GM18907 (cell line): Measurements from ENCODE around the gene TNFRSF14.
"Not testable (repeated sequence)": the region's sequence is repeated elsewhere in the genome, so short reads cannot be mapped to it uniquely, and the experiment has no call there.

Experiments
- ATAC-seq: cut with Tn5 transposase; IDR thresholded peaks from one replicate; pipeline ENCODE4 v1.9.1; 2021; ENCODE audit warnings: mild to moderate bottlenecking, moderate library complexity; ENCODE audit not compliant: unreplicated experiment

TNFRSF14 gene

DNA sequence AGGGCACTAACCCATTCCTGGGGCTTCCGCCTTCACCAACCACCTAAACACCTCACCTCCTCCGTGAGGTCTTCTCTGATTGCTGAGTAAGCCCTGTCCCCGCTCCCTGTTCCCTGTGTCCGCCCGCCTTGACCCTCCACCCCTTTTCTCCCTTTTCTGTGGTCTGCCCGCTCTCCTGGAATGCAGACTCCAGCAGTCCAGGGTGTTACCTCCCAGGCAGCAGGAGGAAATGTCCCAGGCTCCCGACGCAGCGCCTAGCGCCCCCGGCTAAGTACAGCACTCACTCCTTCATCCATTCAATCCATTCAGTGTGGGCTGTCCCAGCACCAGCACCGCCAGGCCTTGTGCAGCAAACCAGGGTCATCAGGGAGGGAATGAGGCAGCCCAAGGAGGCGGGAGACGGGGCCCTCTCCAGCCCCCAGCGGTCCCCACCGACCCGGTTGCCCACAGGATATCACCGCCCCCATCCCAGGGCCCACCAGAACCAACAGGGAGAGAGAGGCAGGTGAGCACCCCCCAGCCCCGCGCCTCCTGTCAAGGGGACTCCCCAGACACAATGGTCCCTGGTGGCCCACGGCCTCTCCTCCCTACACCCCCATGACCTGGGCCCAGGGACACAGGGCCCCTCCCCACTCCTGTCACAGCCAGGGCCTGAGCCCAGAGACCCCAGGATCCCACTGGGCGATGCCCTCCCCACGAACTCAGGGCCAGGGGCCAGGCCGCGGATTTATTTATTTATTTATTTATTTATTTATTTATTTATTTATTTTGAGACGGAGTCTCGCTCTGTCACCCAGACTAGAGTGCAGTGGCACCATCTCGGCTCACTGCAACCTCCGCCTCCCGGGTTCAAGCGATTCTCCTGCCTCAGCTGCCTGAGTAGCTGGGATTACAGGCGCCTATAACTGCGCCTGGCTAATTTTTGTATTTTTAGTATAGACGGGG lies 10.2 kb downstream of the TNFRSF14 start:
- ATAC-seq = no peak

DNA sequence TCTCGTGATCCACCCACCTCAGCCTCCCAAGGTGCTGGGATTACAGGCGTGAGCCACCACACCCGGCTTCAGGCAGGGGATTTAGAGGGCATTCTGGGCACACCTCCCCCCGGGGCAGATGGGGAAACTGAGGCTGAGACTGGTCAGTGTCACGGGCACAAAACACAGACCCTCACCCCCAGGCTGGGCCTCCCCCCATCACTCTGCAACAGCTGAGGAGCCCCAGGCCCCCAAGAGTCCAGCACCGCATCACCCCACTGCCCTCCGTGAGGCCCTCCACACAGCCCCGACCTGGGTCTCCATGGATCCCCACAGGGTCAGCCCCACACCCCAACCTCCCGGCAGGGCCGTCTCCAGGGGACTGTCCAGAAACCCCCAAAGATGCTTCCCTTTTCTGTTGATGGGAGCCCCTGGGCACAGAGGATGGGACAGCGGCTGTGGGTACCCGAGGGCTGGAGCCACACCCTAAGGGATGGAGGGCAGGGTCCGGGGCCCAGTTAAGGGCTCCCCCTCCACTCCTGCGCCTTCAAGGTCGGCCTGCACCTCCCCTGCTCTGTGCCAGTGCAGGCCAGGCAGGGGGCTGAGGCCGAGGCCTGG lies 11.0 kb downstream of the TNFRSF14 start:
- ATAC-seq = no peak

DNA sequence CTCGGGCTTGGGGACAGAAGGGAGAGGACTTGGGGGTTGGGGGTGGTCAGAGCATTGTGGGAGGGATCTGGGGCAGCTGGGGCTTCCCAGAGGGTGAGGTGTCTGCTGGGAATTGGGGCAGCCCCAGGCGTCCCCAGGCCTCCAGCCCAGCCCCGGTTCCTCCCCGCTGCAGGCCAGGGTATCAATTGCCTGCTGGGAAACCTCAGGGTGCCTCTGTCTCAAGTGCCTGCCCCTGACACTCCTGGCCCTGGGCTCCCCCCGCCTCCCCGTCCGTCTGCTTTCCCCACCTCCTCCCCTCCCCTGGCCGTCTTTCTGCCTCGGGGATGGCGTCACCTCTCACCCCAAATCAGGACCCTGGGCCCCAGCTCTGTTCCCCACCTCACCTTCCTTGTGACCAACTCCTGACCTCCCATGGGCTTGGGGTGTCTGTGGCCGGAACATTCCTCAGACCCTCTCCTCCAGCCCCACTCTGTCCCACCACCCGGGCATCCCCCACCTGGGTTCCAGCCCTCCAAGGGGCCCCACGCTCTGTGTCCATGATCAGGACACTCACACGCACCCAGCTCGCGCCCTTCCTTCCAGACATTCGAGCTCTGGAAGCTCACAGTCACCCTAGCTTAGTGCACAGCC lies 12.1 kb downstream of the TNFRSF14 start:
- ATAC-seq = not testable (repeated sequence)

DNA sequence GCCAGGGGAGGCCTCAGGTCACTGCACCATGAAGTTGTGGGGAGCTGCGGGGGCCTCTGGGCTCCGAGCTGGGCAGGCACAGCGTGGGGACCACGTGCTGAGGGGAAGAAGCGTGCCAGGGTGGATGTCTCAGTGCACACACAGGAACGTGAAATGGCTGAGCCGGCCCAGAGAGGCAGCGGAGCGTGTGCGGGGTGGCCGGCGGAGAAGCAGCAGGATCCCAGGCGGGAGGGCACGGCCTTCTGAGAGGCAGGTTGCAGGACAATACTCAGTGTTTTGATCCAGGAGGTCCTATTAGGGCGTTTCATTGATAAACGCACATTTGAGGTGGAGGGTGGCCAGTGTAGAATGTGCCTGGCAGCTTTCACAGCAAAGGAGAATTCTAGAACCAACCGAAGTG lies 12.9 kb downstream of the TNFRSF14 start:
- no peak for ATAC-seq

GRCh38 chr1:2569703-2570102 lies 13.5 kb downstream of the TNFRSF14 start:
- ATAC-seq = not testable (repeated sequence)

GRCh38 chr1:2570332-2570731 lies 14.2 kb downstream of the TNFRSF14 start:
- no peak for ATAC-seq

GRCh38 chr1:2571348-2571747 lies 15.2 kb downstream of the TNFRSF14 start:
- ATAC-seq = no peak

- no peak for ATAC-seq
Observed at GRCh38 chr1:2573250-2573920, 17.2 kb downstream of the TNFRSF14 start.

DNA sequence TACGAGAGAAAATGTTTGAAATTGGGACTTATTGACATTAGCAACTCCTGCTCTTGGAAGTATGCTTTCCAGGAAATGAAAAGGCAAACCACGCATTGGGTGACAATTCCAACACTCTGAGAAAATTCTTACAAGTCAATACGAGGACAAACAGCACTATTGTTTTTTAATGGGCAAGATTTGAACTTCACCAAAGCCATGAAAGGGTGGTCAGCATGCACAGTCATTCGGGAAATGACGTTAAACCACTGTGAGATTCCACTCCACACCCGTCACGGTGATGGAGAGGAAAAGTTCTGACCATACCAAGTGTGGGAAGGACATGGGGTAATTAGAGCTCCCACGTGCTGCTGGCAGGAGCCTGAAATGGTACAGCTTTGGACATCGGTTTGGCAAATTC lies 18.2 kb downstream of the TNFRSF14 start:
- ATAC-seq = no peak

DNA sequence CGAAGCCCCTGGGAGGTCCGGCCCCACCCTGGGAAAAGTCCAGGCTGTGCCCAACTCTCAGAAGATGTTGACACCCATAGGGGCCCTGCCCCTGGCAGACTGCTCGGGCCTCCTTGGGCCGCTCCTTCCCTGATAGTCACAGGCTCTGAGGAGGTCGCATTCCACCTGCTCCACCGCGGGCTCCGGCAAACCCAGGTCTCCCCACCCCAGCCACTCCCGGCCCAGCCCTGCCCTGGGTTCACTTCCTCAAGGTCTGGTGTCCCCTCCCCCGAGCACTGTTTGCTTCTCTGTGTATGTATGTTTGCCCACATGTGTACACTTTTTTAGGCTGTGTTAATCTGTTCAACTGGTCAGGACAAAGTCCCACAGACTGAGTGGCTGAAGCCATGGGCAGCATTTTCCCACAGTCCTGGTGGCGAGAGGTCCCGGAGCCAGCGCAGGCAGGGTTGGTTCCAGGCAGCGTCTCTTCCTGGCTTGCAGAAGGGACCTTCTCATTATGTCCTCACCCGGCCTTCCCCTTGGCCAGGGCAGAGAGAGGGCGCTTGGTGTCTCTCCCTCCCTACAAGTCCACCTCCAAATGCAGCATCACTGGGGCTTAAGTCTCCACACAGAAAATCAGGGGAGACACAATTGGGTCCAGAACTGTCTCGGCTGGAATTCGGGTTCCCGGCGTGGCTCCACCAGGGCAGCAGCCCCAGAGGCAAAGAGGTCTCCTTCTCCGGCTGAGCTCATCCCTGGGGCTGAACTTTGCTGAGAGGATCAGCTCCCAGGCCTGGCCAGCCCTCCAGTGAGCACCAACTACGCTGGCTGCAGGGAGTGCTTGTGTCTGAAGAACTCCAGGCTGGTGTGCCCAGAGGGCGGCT lies 19.9 kb downstream of the TNFRSF14 start:
- ATAC-seq = peak; percentile 4

DNA sequence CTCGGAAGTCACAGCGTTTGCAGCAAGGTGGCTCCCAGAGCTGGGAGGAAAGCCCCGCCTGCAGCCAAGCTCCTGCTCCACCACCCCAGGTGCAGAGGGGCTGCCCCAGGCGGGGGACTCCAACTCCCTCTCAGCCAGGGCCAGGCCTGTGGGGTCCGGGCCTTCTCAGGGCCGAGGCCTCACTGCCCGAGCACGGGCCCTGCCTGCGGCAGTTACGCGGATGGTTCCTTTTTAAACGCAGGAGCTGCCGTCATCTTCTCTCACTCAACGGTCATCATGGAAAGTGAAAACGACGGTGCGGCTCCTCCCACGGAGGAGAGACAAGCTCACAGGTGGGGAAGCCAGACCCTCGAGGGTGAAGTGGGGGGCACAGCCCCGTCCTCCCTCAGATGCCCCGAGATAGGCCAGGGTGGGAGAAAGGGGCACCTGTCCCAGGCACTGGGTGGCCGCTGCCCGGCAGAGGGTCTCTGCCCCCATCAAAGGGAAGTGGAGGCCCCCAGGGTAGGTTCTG lies 21.4 kb downstream of the TNFRSF14 start:
- peak; percentile 54 for ATAC-seq

DNA sequence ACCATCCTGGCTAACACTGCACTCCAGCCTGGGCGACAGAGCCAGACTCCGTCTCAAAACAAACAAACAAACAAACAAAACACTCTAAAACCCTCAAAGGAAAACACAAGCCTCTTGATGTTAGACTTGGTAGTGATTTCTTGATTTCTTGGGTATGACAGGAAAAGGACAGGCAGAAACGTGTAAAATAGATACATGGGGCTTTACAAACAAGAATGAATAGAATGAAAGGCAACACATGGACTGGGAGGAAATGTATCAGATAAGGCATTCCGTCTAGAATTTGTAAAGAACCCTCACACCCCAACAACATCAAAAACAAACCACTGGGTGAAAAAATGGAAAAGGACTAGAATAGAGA lies 22.6 kb downstream of the TNFRSF14 start:
- no peak for ATAC-seq

GRCh38 chr1:2580691-2581090 lies 24.5 kb downstream of the TNFRSF14 start:
- no peak for ATAC-seq

DNA sequence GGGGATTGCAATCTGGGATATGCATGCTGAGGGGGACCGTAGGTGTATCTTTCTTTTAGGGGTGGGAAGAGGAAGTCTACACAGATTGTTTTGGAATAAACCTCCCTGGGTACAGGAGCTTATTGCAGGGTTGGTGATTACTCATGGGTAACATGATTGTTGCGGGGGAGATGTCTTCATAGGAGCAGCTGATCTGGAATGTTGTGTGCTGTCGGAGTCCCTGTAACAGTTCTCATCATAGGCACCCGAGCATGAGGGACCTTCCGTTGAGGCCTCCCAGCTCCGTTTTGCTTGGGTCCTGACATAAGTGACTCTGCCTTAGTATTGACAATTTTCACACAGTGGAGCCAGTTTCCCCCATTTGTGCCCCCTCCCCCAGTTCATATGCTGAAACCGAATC lies 26.2 kb downstream of the TNFRSF14 start:
- ATAC-seq = no peak

DNA sequence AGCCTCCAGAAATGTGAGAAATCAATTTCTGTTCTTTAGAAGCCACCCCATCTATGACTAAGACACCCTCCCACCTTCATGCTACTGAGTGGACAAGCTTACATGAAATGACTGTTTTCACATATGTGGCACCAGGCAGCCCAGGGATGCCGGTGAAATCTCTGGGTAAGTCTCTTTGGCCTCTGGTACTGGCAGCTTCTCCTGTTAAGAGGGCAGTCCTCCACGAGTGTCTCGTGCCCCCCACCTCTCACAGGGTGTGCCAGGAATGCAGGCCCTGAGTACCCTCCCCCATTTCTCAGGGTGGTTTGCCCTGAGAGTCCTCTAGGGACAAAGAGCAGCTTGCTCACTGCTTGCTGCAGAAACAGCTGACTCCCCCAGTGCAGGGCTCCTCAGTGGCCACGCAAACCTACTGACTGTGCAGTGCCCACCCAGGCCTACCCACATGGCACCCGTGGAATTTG lies 27.2 kb downstream of the TNFRSF14 start:
- ATAC-seq = no peak

DNA sequence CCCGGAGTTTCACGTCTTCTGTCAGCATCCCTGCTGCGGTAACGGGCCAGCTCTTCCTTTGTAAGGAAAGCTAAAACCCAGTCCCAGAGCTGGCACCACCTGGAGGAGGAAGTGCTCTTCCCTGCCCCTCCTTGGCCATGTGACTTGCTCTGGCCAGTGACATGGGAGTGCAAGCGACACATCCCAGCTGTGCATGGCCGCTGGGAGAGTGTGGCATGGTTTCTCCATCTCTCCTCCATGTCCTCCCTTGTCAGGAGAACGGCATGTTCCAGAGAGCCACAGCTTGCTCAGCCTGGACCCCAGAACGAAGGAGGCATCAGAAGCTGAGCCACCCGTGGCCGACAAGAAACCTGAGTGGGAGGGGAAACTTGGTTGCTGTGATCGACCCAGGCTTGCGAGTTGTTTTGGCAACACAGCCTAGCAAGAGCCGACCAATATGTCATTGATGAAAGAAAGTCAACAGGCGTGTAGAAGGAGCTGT lies 27.7 kb downstream of the TNFRSF14 start:
- no peak for ATAC-seq

DNA sequence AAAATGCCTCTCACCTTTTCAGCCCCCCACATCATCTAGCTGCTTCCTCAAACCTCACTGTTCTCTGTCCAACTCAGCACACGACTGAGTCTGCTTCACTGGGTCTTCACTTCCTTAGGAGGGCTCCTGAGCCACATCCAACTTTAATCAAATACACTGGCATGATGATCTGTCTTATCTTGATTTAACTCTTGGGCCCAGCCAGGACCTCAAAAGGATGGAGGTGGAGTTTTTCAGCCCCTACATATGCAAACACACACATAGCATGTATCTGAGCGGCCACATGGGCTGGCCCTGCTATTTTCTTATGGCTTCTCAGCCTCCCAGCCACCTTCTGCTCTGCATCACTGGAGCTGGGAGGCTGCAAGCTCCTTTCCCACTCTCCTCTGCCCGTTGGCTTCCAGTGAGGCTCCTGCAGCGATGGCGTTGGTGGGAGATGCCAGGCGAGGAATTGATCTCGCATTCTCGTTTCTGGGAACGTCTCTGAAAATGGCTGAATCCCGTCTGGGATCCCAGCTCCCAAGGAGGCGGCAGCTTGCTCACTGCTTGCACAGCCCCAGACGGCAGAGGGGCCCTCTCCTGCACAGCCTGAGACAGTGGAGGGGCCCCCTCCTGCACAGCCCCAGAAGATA lies 28.6 kb downstream of the TNFRSF14 start:
- no peak for ATAC-seq

DNA sequence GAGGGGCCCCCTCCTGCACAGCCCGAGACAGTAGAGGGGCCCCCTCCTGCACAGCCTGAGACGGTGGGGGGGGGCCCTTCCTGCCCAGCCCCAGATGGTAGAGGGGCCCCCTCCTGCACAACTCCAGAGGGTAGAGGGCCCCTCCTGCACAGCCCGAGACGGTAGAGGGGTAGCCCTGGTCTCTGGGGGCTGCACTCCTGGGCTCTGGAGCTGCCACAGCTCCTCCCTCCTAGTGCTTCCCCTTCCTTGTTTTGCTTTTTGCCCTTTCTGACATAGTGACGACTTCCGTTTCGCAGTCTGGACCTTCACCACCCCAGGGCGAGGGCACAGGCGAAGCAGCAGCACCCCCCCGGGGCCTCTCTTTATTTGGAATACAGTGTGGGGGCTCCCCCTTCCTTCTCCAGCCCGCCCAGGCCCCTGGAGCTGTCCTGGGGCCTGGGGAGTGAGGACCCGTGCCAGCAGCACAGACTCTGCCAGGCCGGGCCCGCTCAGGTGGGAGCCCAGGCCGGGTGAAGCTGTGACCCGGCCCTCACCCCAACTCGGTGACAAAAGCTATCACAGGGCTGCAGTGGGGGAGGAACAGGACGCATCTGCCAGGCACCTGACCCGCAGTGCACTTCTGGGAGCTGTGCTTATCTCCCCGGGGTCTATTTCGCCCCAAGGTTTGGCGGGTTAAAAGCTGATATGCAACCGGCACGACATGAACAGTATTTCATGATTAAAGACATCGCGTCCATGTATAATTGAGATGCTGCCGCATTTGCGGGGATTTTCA lies 29.3 kb downstream of the TNFRSF14 start:
- ATAC-seq = peak; percentile 46
